Transverse colon (tissue), 4 donors: ENCODE results near the gene ZNF451. TPM values are rescaled to one million over a fixed set of nuclear protein-coding genes. Genes with fewer than 3 reads are reported as not detected.
A peak's percentile ranks its signal among the peaks of the same experiment; 100 is the strongest.
"Not testable (repeated sequence)": the region's sequence is repeated elsewhere in the genome, so short reads cannot be mapped to it uniquely, and the experiment has no call there.

Experiments
- DNase-seq: peaks from one replicate; pipeline ENCODE4 v3.0.0-alpha.2; 2019
- H3K27ac ChIP-seq, 4 donors: fragments of 200-600 bp; sonication (generic); 2 replicates each; pipeline ENCODE4 v1.5.1; 2016 to 2018; ENCODE audit warnings: inconsistent platforms in 4 of 4
- H3K27me3 ChIP-seq: fragments of 200-600 bp; sonication (generic); 2 replicates; pipeline ENCODE4 v1.5.1; 2017; ENCODE audit warnings: inconsistent platforms
- H3K36me3 ChIP-seq, 4 donors: fragments of 200-600 bp; sonication (generic); 2 replicates each; pipeline ENCODE4 v1.5.1; 2017 to 2019; ENCODE audit warnings: inconsistent platforms in 4 of 4
- H3K4me1 ChIP-seq, 4 donors: fragments of 200-600 bp; sonication (generic); 2 replicates each; pipeline ENCODE4 v1.5.1; 2017 to 2020; ENCODE audit warnings: inconsistent platforms in 4 of 4
- H3K4me3 ChIP-seq, 4 donors: fragments of 200-600 bp; sonication (generic); 1 replicate in 1 of 4; 2 replicates in 3 of 4; pipeline versions ENCODE4 v1.5.1 to v1.6.1; 2017 to 2019; ENCODE audit warnings: inconsistent platforms in 4 of 4
- H3K9me3 ChIP-seq, 2 donors: fragments of 200-600 bp; sonication (generic); 2 replicates each; pipeline ENCODE4 v1.5.1; 2017 to 2019; ENCODE audit warnings: inconsistent platforms in 2 of 2
- CTCF ChIP-seq, 5 experiments: fragments of 200-600 bp in 3 of 5; fragments of 450-650 bp in 2 of 5; sonication (generic) in 3 of 5; IDR thresholded peaks; 1 replicate in 2 of 5; 2 replicates in 3 of 5; pipeline ENCODE4 v1.5.1; 2016 to 2017; ENCODE audit warnings: antibody characterized with exemption in 5 of 5, inconsistent platforms in 3 of 5, mild to moderate bottlenecking in 2 of 5, moderate library complexity in 1 of 5
- EP300 ChIP-seq: sonication (generic); formaldehyde crosslinking; IDR thresholded peaks from one replicate; pipeline ENCODE4 v1.6.1; 2017; ENCODE audit warnings: antibody characterized with exemption, low read depth
- POLR2A ChIP-seq: fragments of 450-650 bp; IDR thresholded peaks from one replicate; pipeline ENCODE4 v1.6.1; 2016; ENCODE audit warnings: antibody characterized with exemption, mild to moderate bottlenecking, moderate library complexity
- POLR2AphosphoS5 ChIP-seq, 3 donors: sonication (generic); formaldehyde crosslinking; IDR thresholded peaks; one replicate each; pipeline ENCODE4 v1.6.1; 2016; ENCODE audit warnings: antibody characterized with exemption in 3 of 3
- WGBS, 2 donors: methylation state at CpG; one replicate each; pipeline ENCODE4 v1.1.5; 2018; ENCODE audit warnings: low coverage in 1 of 2; 5-methylcytosine and 5-hydroxymethylcytosine counted together
- in situ Hi-C, 4 donors: fragments of 200-750 bp; cut with MboI; loops; one replicate each; pipeline versions ENCODE4 v1.15.0 to v1.15.1; 2017; ENCODE audit warnings: low sequenced_read_pairs in 3 of 4, low pct_ligation_motif_present in 1 of 4, low pct_unique_long_range_greater_than_20kb in 1 of 4
- intact Hi-C: fragments of 100-400 bp; cut with DNase I; formaldehyde crosslinking; loops from one replicate; pipeline ENCODE4 v1.15.1; 2023; ENCODE audit warnings: low total_unique reads
- total RNA-seq, 4 donors: library from RNA; depleted of rRNA; stranded (reverse); fragments of >200 nt; gene quantifications; one replicate each; pipeline ENCODE4 v1.1.0, GENCODE V29; 2016

Gene ZNF451
- 10 to 100 TPM; 43.7 to 67.5 (median 52.4) TPM for total RNA-seq

GRCh38 chr6:57089687-57090457 is at the start of gene ZNF451:
ZNF451 (plus strand) TSS chr6:57090188; CDS start chr6:57090254, 66 bp downstream.
- intact Hi-C loops (no loop called here), in situ Hi-C loops (loop anchor here in 2 of 4 donors (25.0 kb wide), 1 partner anchor 222 kb away; the partner anchor contains the start of gene PRIM2 (in 2 of the 2))
- DNase-seq = peak; percentile 99
- Histone ChIP-seq H3K27ac (peak within 1 kb of the TSS; percentile 85 to 92 (median 90)), H3K9me3 (no peaks in the 10 kb centered on the region), H3K4me1 (peaks cover 14 to 43% (median 24%) of the 10 kb centered on the region in 4 donors), H3K27me3 (no peaks in the 10 kb centered on the region), H3K4me3 (peak within 1 kb of the TSS; percentile 34 to 64 (median 56)), H3K36me3 (peaks cover 0 to 6% (median 1%) of the 10 kb centered on the region in 4 donors)
- 2% methylated on average over 3 to 22 of the region's 58 CpGs for WGBS, 2 donors
- no peak for TF ChIP-seq EP300
- TF ChIP-seq POLR2AphosphoS5 (IDR thresholded peaks at IDR 0.05) = peak; percentile 94 to 97 (median 96)
- TF ChIP-seq CTCF (IDR thresholded peaks at IDR 0.05) = peak in 1 of 5 experiments; percentile 9
- TF ChIP-seq POLR2A = peak; percentile 92

GRCh38 chr6:57044061-57044460 is 45.9 kb upstream of the ZNF451 start:
- DNase-seq, H3K4me3 ChIP-seq, H3K27ac ChIP-seq, intact Hi-C loops, H3K9me3 ChIP-seq, H3K36me3 ChIP-seq: not testable (repeated sequence)
- Histone ChIP-seq H3K4me1 (peaks cover 0 to 15% (median 7%) of the 10 kb centered on the region in 4 donors), H3K27me3 (peaks cover 13% of the 10 kb centered on the region)
- in situ Hi-C loops = loop anchor here in 1 of 4 donors (25.0 kb wide), 1 partner anchor 293 kb away; no protein-coding TSS in a partner anchor
- 74 to 83% methylated on average over 1 of the region's 1 CpG for WGBS, 2 donors

- Histone ChIP-seq H3K4me1 (peaks cover 0 to 20% (median 7%) of the 10 kb centered on the region in 4 donors), H3K36me3 (no peaks in the 10 kb centered on the region), H3K27me3 (peaks cover 13% of the 10 kb centered on the region), H3K4me3 (no peak overlapping the region), H3K27ac (no peak overlapping the region), H3K9me3 (no peaks in the 10 kb centered on the region)
- in situ Hi-C loops = loop anchor here in 1 of 4 donors (25.0 kb wide), 1 partner anchor 293 kb away; no protein-coding TSS in a partner anchor
- TF ChIP-seq POLR2AphosphoS5 (IDR thresholded peaks at IDR 0.05) = no peak
- TF ChIP-seq EP300 = no peak
- no peak for TF ChIP-seq POLR2A
- DNase-seq = no peak
- intact Hi-C loops = no loop called here
- WGBS, 2 donors = 86 to 94% methylated on average over 2 of the region's 2 CpGs
These were observed 45.4 kb upstream of the ZNF451 start for GRCh38 chr6:57044568-57044967.

GRCh38 chr6:57046332-57047256 is 43.4 kb upstream of the ZNF451 start, which contains the start of gene KIAA1586:
KIAA1586 (plus strand) TSS chr6:57046693; CDS start chr6:57046756, 63 bp downstream.
- peak; percentile 79 to 89 (median 87) for TF ChIP-seq POLR2AphosphoS5 (IDR thresholded peaks at IDR 0.05)
- TF ChIP-seq POLR2A = peak; percentile 77
- H3K36me3 ChIP-seq, H3K27me3 ChIP-seq, intact Hi-C loops, H3K9me3 ChIP-seq: not testable (repeated sequence)
- peak within 1 kb of the TSS; percentile 12 to 71 (median 36) for H3K4me3 ChIP-seq
- in situ Hi-C loops = loop anchor here in 1 of 4 donors (25.0 kb wide), 1 partner anchor 291 kb away; no protein-coding TSS in a partner anchor
- H3K4me1 ChIP-seq = peaks cover 0 to 21% (median 7%) of the 10 kb centered on the region in 4 donors
- peak; percentile 91 for DNase-seq
- WGBS, 2 donors = 0% methylated on average over 5 to 36 of the region's 78 CpGs
- H3K27ac ChIP-seq = peak within 1 kb of the TSS; percentile 63 to 84 (median 75)

DNA sequence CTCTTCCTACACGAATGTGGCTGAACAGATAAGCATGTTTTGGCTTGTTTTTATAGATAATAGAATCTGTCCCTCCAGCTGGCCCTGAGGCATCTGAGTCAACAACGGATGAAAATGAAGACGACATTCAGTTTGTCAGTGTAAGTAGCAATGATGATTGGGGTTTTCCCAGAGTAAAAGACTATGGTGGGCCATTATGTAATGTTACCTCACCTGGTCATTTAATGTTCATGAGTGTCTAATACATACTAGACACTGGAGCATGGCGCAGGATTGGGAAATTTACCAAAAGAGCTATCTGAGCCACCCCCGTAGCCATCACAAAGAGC is 42.8 kb upstream of the ZNF451 start:
- H3K27me3 ChIP-seq, H3K4me3 ChIP-seq, H3K9me3 ChIP-seq, H3K27ac ChIP-seq, intact Hi-C loops, DNase-seq: not testable (repeated sequence)
- H3K36me3 ChIP-seq = peaks cover 0 to 11% (median 5%) of the 10 kb centered on the region in 4 donors
- no CpG with 5 or more reads among the region's 5 CpGs for WGBS, 2 donors
- peaks cover 0 to 21% (median 7%) of the 10 kb centered on the region in 4 donors for H3K4me1 ChIP-seq
- in situ Hi-C loops = loop anchor here in 1 of 4 donors (25.0 kb wide), 1 partner anchor 290 kb away; no protein-coding TSS in a partner anchor

DNA sequence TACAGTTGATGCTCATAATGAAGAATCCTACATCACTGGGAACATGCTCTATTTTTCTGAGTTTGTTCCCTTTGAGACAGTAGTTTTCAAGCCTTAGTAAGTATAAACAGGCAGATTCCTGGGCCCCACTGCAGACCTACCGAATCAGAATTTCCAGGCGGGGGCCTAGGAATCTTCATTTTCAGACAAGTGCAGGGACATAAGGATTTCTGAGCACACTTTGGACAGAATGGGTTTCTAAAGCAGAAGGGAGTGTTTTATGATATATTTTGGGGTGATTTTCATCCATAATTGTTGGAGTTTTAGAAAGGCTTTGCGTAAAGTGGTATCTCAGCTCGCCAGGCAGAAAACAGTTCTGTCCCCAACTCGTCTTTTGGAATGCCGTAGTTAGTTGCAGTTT is 42.1 kb upstream of the ZNF451 start:
- H3K27me3 ChIP-seq, intact Hi-C loops, DNase-seq, H3K9me3 ChIP-seq: not testable (repeated sequence)
- WGBS, 2 donors = 83% methylated on average over 4 to 6 of the region's 6 CpGs
- peaks cover 0 to 15% (median 6%) of the 10 kb centered on the region in 4 donors for H3K36me3 ChIP-seq
- peak overlapping the region in 1 of 4 donors; percentile 7 for H3K4me3 ChIP-seq
- in situ Hi-C loops = loop anchor here in 1 of 4 donors (25.0 kb wide), 1 partner anchor 289 kb away; no protein-coding TSS in a partner anchor
- peaks cover 0 to 21% (median 7%) of the 10 kb centered on the region in 4 donors for H3K4me1 ChIP-seq
- H3K27ac ChIP-seq = peak overlapping the region in 2 of 4 donors; percentile 16 to 42
